Heart left ventricle (tissue), 16 donors: Measurements from ENCODE around the gene NSUN4. TPM values are rescaled to one million over a fixed set of nuclear protein-coding genes. Genes with fewer than 3 reads are reported as not detected.

Experiments used
- ATAC-seq, 4 donors: fragments of 200-7000 bp; cut with Tn5 transposase; one replicate each; pipeline ENCODE4 v1.9.1; 2020 to 2022; ENCODE audit warnings: moderate library complexity in 4 of 4, mild to moderate bottlenecking in 3 of 4, moderate number of reproducible peaks in 1 of 4
- DNase-seq, 5 donors: peaks; one replicate each; pipeline ENCODE4 v3.0.0-alpha.2; 2020
- H3K27ac ChIP-seq, 12 donors: fragments of 200-600 bp; sonication (generic) in 4 of 12; one replicate each; pipeline versions ENCODE4 v1.5.0 to v1.8.0; 2016 to 2022; ENCODE audit warnings: mild to moderate bottlenecking in 2 of 12
- H3K27me3 ChIP-seq, 9 donors: fragments of 200-600 bp; sonication (generic) in 2 of 9; one replicate each; pipeline versions ENCODE4 v1.5.1 to v1.8.0; 2016 to 2022; ENCODE audit warnings: mild to moderate bottlenecking in 3 of 9
- H3K36me3 ChIP-seq, 9 donors: fragments of 200-600 bp; sonication (generic) in 2 of 9; one replicate each; pipeline versions ENCODE4 v1.5.0 to v1.8.0; 2018 to 2022; ENCODE audit warnings: mild to moderate bottlenecking in 2 of 9
- H3K4me1 ChIP-seq, 12 donors: fragments of 200-600 bp; sonication (generic) in 4 of 12; one replicate each; pipeline versions ENCODE4 v1.5.0 to v1.8.0; 2016 to 2022; ENCODE audit warnings: mild to moderate bottlenecking in 3 of 12
- H3K4me3 ChIP-seq, 12 donors: fragments of 200-600 bp; sonication (generic) in 4 of 12; one replicate each; pipeline versions ENCODE4 v1.5.0 to v1.8.0; 2017 to 2022; ENCODE audit warnings: mild to moderate bottlenecking in 9 of 12, moderate library complexity in 4 of 12
- H3K9me3 ChIP-seq, 12 donors: fragments of 200-600 bp; sonication (generic) in 4 of 12; one replicate each; pipeline versions ENCODE4 v1.5.0 to v1.8.0; 2016 to 2022; ENCODE audit warnings: mild to moderate bottlenecking in 1 of 12
- POLR2A ChIP-seq, 2 donors: fragments of 450-650 bp; IDR thresholded peaks; one replicate each; pipeline ENCODE4 v1.6.1; 2017; ENCODE audit warnings: antibody characterized with exemption in 2 of 2, mild to moderate bottlenecking in 2 of 2, moderate library complexity in 2 of 2
- WGBS, 4 donors: extraction: QIAGEN DNeasy Blood & Tissue Kit in 2 of 4; methylation state at CpG; one replicate each; pipeline versions ENCODE4 v1.1.5 to v1.1.7; 2013 to 2018; 5-methylcytosine and 5-hydroxymethylcytosine counted together
- intact Hi-C, 10 donors: fragments of 100-400 bp; cut with DNase I; formaldehyde crosslinking; loops; one replicate each; pipeline versions ENCODE4 v1.11.1 to v1.14.2; 2022
- polyA plus RNA-seq, 2 donors: library from polyadenylated mRNA; stranded (reverse); fragments of 200-250 nt; gene quantifications; one replicate each; pipeline ENCODE4 v1.2.3, GENCODE V29; 2013
- total RNA-seq, 9 donors: library from RNA; depleted of rRNA in 2 of 9; stranded (reverse); fragments of >200 nt in 2 of 9; fragmentation: NEBNext Ultra II Directional in 3 of 9; extraction: Animal tissue kit (Norgen Biotek cat#: 25700) in 3 of 9; gene quantifications; one replicate each; pipeline versions ENCODE4 v1.1.0 to v1.2.4, GENCODE V29; 2016 to 2023
- TF ChIP-seq, protein P1 (sequence below), 12 donors: fragments of 200-600 bp; sonication (generic) in 4 of 12; IDR thresholded peaks; one replicate each; pipeline versions ENCODE4 v1.5.0 to v1.8.0; 2018 to 2022; ENCODE audit warnings: antibody characterized with exemption in 12 of 12, mild to moderate bottlenecking in 5 of 12
- donor health status: ischemic (EF 13 %, LVEDD 7.1; RV severe dilation, severe dysfunction).
- donor health status: healthy with polysubstance abuse.
- donor health status: DM: no; HTN: yes; CAD: no.
- donor health status: DM: no; HTN: no; CAD: no.
- donor health status: ischemic (EF 25% LVEDD 6.9; RV normal size, moderate dysfunction).
- donor health status: ischemic (EF 25% LVEDD 5.7; RV mildly dilated, moderate dysfunction).
- donor health status: healthy.
- donor health status: DM: yes; HTN: yes; CAD: no.
- donor health status: ischemic (EF 35%, LVEDD 5.7; RV mildly dilated, moderate dysfunction).
- donor health status: nonischemic (EF 11% LVEDD 7.7; RV severe dilation, severe dysfunction).
- donor health status: DM: yes; HTN: yes; CAD: no.
- donor health status: PGD.
- donor health status: ischemic (EF 29% LVEDD 5.4; RV normal size, mild dysfunction).
- donor health status: nonischemic (EF 23%, LVEDD 6.1; RV moderate dilation, normal function).

The NSUN4 gene
- total and polyA plus RNA-seq, 11 donors, result 8.9 to 18.3 (median 14.0) TPM

DNA sequence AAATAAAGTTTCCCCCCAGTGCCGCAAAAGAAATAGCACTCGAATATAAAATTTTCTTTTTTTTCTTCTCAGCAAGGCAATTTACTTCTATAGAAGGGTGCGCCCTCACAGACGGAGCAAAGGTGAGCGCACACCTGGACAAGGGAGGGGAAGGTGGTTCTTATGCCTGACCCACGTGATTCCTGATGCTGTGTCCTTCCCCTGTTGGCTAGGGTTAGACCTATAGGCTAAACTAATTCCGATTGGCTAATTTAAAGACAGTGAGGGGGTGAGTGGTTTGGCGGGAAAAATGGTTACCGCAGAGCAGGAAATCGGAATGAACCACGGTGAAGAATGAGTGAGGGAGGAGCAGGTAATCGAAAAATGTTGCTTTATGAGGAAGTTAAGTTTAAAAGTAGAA, 52.9 kb downstream of the NSUN4 start:
- Histone ChIP-seq H3K9me3 (peaks cover 0 to 18% (median 8%) of the 10 kb centered on the region in 12 donors), H3K4me1 (peaks cover 0 to 18% (median 12%) of the 10 kb centered on the region in 12 donors), H3K4me3 (peak overlapping the region in 2 of 12 donors; percentile 41 to 55), H3K27me3 (peaks cover 0 to 12% (median 0%) of the 10 kb centered on the region in 9 donors), H3K36me3 (no peaks in the 10 kb centered on the region), H3K27ac (no peak overlapping the region)
- ATAC-seq, result no peak
- intact Hi-C loops, result no loop called here
- WGBS, 4 donors, result 89 to 93% (median 92%) methylated on average over 12 of the region's 12 CpGs
- TF ChIP-seq, protein P1, sequence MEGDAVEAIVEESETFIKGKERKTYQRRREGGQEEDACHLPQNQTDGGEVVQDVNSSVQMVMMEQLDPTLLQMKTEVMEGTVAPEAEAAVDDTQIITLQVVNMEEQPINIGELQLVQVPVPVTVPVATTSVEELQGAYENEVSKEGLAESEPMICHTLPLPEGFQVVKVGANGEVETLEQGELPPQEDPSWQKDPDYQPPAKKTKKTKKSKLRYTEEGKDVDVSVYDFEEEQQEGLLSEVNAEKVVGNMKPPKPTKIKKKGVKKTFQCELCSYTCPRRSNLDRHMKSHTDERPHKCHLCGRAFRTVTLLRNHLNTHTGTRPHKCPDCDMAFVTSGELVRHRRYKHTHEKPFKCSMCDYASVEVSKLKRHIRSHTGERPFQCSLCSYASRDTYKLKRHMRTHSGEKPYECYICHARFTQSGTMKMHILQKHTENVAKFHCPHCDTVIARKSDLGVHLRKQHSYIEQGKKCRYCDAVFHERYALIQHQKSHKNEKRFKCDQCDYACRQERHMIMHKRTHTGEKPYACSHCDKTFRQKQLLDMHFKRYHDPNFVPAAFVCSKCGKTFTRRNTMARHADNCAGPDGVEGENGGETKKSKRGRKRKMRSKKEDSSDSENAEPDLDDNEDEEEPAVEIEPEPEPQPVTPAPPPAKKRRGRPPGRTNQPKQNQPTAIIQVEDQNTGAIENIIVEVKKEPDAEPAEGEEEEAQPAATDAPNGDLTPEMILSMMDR (IDR thresholded peaks at IDR 0.05), result no peak
- TF ChIP-seq POLR2A (IDR thresholded peaks at IDR 0.05), result no peak
- no peak for DNase-seq

- intact Hi-C loops, result no loop called here
These were observed 53.7 kb downstream of the NSUN4 start, which contains the start of gene FAAH for GRCh38 chr1:46394108-46394871. FAAH (plus strand) TSS chr1:46394317; CDS start chr1:46394349, 32 bp downstream.

GRCh38 chr1:46394872-46395465, 54.4 kb downstream of the NSUN4 start:
- TF ChIP-seq POLR2A (IDR thresholded peaks at IDR 0.05), result no peak
- TF ChIP-seq, protein P1 (IDR thresholded peaks at IDR 0.05), result no peak
- no peaks in the 10 kb centered on the region for H3K36me3 ChIP-seq
- WGBS, 4 donors, result 52 to 63% (median 58%) methylated on average over 13 to 17 of the region's 17 CpGs
- H3K27me3 ChIP-seq, result peaks cover 0 to 12% (median 0%) of the 10 kb centered on the region in 9 donors
- DNase-seq (no peak), ATAC-seq (peak in 3 of 4 donors; percentile 10 to 37 (median 12))
- H3K4me1 ChIP-seq, result peaks cover 0 to 19% (median 13%) of the 10 kb centered on the region in 12 donors
- peaks cover 0 to 18% (median 8%) of the 10 kb centered on the region in 12 donors for H3K9me3 ChIP-seq
- no peak overlapping the region for H3K27ac ChIP-seq
- H3K4me3 ChIP-seq, result peak overlapping the region; percentile 34 to 63 (median 52)
- intact Hi-C loops, result no loop called here

More at GRCh38 chr1:46394108-46394871, 53.7 kb downstream of the NSUN4 start, which contains the start of gene FAAH:
- Histone ChIP-seq H3K4me1 (peaks cover 0 to 18% (median 13%) of the 10 kb centered on the region in 12 donors), H3K4me3 (peak within 1 kb of the TSS; percentile 34 to 63 (median 52)), H3K27me3 (peaks cover 0 to 12% (median 0%) of the 10 kb centered on the region in 9 donors), H3K27ac (no peak within 1 kb of the TSS), H3K9me3 (peaks cover 0 to 18% (median 8%) of the 10 kb centered on the region in 12 donors), H3K36me3 (no peaks in the 10 kb centered on the region)
- WGBS, 4 donors, result 2 to 5% (median 3%) methylated on average over 63 to 75 of the region's 75 CpGs
- DNase-seq (peak; percentile 55 to 81 (median 56)), ATAC-seq (peak; percentile 40 to 85 (median 68))
- TF ChIP-seq, protein P1 (IDR thresholded peaks at IDR 0.05), result no peak
